ENCODE data around the gene PARD6G. TPM values are rescaled to one million over a fixed set of nuclear protein-coding genes. Genes with fewer than 3 reads are reported as not detected.

Gene PARD6G
- total RNA-seq, 1 experiment from 2014 or later: 0.15 TPM

DNA sequence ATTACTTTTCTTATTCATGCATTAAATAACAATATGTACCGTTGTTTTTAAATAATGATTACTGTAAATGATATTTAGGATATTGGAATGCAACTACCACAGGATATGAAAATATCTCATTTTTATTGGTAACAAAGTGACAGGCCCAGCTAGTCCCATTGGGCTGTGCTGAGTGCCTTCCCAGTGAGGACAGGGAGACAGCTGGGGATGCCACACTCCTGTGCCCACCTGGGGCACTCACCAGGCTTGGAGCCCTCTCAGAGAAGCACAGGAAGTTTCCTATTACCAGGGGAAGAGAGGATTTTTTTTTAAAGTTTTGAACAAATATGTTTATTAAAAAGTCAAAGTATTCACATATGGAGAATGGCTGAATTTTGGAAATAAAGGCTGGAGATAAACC is 48.9 kb downstream of the PARD6G start:
- no peak for DNase-seq
- Histone ChIP-seq H3K79me2 (ENCODE audit: low read depth) (no peaks in the 10 kb centered on the region), H3K4me2 (no peak overlapping the region), H3K9me2 (ENCODE audit: insufficient read depth) (no peaks in the 10 kb centered on the region), H3K27ac (no peak overlapping the region), H3K4me3 (no peak overlapping the region), H4K20me1 (ENCODE audit: insufficient read depth) (no peaks in the 10 kb centered on the region), H3K36me3 (ENCODE audit: low read depth) (no peaks in the 10 kb centered on the region), H3K9me3 (ENCODE audit: insufficient read depth, low read depth) (no peaks in the 10 kb centered on the region), H3K27me3 (ENCODE audit: insufficient read depth, low read depth) (peaks cover 45% of the 10 kb centered on the region), H2AFZ (no peak overlapping the region), H3K4me1 (replicated peaks; ENCODE audit: insufficient read depth) (no peaks in the 10 kb centered on the region), H3F3A (ENCODE audit: insufficient read depth, low read depth) (no peaks in the 10 kb centered on the region)
- no peak for TF ChIP-seq EZH2 (IDR thresholded peaks at IDR 0.05; ENCODE audit: low read depth)
- TF ChIP-seq CTCF (conservative IDR thresholded peaks at IDR 0.05): no peak
- ChIA-PET POLR2A (ENCODE audit: unreplicated experiment) (no interaction called here), CTCF (no interaction called here)
- BruUV-seq (replicated peaks): no TSS peak
- intact Hi-C loops (cut with micrococcal nuclease; ENCODE audit: unreplicated experiment): no loop called here

DNA sequence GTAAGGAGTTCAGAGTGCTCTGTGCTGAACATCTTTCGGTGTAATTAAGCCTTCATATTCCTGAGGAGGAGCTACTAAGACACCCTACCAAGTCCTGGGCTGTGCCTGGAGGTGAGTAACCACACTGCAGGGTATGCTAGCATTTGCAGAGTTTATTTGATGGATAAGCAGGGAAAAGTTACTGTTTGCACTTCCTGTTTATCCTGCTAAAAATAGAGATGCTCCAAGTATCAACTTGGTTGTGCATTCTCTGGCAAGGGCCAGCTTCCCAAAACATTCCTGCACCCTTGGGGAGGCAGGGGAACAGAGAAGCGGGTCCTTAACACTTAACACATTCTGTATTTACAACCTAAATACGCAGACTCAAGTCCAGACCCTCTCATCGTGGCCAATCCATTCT is 49.8 kb downstream of the PARD6G start:
- H2AFZ ChIP-seq: no peak overlapping the region
- no peaks in the 10 kb centered on the region for H4K20me1 ChIP-seq (ENCODE audit: insufficient read depth)
- no peaks in the 10 kb centered on the region for H3K9me2 ChIP-seq (ENCODE audit: insufficient read depth)
- DNase-seq: no peak
- peaks cover 46% of the 10 kb centered on the region; the same call in 1 of the 2 replicates for H3K27me3 ChIP-seq (ENCODE audit: insufficient read depth, low read depth)
- ChIA-PET CTCF (no interaction called here), POLR2A (ENCODE audit: unreplicated experiment) (no interaction called here)
- H3K36me3 ChIP-seq (ENCODE audit: low read depth): no peaks in the 10 kb centered on the region
- intact Hi-C loops (cut with micrococcal nuclease; ENCODE audit: unreplicated experiment): no loop called here
- H3K79me2 ChIP-seq (ENCODE audit: low read depth): no peaks in the 10 kb centered on the region
- no peaks in the 10 kb centered on the region for H3K9me3 ChIP-seq (ENCODE audit: insufficient read depth, low read depth)
- H3F3A ChIP-seq (ENCODE audit: insufficient read depth, low read depth): no peaks in the 10 kb centered on the region
- no peak for TF ChIP-seq CTCF (conservative IDR thresholded peaks at IDR 0.05)
- no peak for TF ChIP-seq EZH2 (IDR thresholded peaks at IDR 0.05; ENCODE audit: low read depth)
- no peak overlapping the region for H3K4me2 ChIP-seq
- no peak overlapping the region for H3K4me3 ChIP-seq
- no peaks in the 10 kb centered on the region for H3K4me1 ChIP-seq (replicated peaks; ENCODE audit: insufficient read depth)
- BruUV-seq (replicated peaks): no TSS peak
- no peak overlapping the region for H3K27ac ChIP-seq

DNA sequence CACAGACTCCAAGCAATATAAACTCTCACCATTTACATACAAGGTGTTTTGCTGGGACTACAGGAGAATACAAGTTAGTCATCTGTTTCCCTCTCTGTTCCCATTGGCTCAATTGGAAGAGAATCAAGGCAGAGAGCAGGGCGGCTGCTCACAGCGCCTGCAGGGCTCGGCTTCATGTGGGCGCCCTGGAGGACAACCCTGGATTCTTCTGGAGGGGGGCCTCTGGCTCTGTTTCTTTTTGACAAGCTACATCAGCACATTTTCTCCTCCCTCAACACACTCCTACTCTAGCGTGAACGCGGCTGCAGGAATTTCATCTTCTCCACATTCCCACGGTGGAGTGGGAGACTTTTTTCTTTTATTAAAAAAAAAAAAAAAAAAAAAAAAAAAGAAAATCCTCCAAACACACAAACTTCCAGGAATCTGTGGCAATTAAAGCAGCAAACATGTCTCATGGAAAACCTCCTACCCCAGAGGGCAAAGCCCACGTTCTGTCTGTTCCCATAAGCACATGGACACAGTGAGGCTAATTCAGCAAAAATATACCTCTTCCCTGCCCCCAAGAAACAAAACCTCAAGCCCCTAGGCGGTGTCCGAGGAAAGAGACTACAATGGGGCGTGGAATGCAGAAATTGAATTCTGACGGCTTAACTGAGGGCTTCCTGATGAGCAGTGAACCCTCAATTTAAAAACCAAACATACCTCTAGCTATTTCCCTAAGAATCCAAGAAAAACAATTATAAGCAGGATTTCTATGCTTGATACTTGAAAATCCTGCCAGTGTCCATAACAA is 50.6 kb downstream of the PARD6G start:
- ChIA-PET CTCF (no interaction called here), POLR2A (ENCODE audit: unreplicated experiment) (no interaction called here)
- Histone ChIP-seq H3K36me3 (ENCODE audit: low read depth) (no peaks in the 10 kb centered on the region), H3K9me3 (ENCODE audit: insufficient read depth, low read depth) (no peaks in the 10 kb centered on the region), H3K79me2 (ENCODE audit: low read depth) (no peaks in the 10 kb centered on the region), H3K27ac (no peak overlapping the region), H3K4me2 (no peak overlapping the region), H3K9me2 (ENCODE audit: insufficient read depth) (no peaks in the 10 kb centered on the region), H3K27me3 (ENCODE audit: insufficient read depth, low read depth) (peaks cover 51% of the 10 kb centered on the region), H3K4me3 (no peak overlapping the region), H4K20me1 (ENCODE audit: insufficient read depth) (no peaks in the 10 kb centered on the region), H3F3A (ENCODE audit: insufficient read depth, low read depth) (no peaks in the 10 kb centered on the region), H3K4me1 (replicated peaks; ENCODE audit: insufficient read depth) (no peaks in the 10 kb centered on the region), H2AFZ (no peak overlapping the region)
- TF ChIP-seq CTCF (conservative IDR thresholded peaks at IDR 0.05): no peak
- no peak for TF ChIP-seq EZH2 (IDR thresholded peaks at IDR 0.05; ENCODE audit: low read depth)
- BruUV-seq (replicated peaks): no TSS peak
- DNase-seq: no peak
- intact Hi-C loops (cut with micrococcal nuclease; ENCODE audit: unreplicated experiment): no loop called here
